HuH-7 (cell line): ENCODE results near the gene TH.
A peak's percentile ranks its signal among the peaks of the same experiment; 100 is the strongest.

Experiments
- DNase-seq: peaks from one replicate; pipeline ENCODE4 v3.0.0; 2011; ENCODE audit warnings: low spot score

Gene TH

DNA sequence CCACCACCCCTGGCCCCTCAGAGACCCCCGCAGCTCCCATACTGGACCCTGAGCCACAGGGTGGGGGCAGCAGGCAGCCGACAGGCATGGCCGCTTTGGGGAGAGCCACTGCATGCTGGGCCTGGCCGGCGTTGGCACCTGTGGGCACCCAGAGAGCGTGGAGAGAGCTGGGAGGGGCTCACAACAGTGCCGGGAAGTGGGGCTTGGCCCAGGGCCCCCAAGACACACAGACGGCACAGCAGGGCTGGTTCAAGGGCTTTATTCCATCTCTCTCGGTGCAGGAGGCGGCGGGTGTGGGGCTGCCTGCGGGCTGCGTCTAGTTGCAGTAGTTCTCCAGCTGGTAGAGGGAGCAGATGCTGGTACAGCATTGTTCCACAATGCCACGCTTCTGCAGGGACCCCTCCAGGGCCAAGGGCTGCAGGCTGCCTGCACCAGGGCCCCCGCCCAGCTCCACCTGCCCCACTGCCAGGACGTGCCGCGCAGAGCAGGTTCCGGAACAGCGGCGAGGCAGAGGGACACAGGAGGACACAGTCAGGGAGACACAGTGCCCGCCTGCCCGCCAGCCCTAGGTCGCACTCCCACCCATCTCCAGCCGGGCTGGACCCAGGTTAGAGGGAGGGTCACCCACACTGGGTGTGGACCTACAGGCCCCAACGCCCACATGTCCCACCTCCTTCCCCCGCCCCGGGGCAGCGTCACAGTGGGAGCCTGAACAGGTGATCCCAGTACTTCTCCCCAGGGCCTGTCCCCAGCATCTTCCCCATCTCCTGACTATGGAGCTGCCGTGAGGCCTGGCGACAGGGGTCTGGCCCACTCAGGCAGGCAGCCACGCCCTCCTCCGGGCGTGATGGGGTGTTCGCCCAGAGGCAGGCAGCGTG, 11.8 kb downstream of the TH start:
- no peak for DNase-seq

DNA sequence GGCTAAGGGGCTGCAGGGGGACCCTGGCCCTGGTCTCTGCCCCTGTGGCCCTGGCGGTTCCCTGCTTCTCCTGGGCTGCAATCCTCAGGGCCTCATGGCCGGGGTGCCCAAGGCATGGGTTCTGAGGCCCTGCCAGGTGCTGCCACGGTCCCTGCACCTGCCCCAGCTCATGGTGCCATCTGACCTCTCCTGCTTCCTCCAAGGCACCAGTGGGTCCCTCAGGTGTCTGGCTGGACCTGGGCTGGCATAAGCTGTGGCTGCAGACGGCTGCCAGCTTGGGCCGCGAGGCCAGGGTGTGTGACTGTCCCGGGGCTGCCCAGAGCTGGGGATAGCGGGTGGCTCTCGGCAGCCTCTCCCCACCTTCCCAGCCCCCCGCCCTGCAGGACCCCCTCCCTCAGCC, 12.6 kb downstream of the TH start:
- DNase-seq: no peak

- DNase-seq: no peak
Measured at GRCh38 chr11:2158296-2158737, 13.3 kb downstream of the TH start.

DNA sequence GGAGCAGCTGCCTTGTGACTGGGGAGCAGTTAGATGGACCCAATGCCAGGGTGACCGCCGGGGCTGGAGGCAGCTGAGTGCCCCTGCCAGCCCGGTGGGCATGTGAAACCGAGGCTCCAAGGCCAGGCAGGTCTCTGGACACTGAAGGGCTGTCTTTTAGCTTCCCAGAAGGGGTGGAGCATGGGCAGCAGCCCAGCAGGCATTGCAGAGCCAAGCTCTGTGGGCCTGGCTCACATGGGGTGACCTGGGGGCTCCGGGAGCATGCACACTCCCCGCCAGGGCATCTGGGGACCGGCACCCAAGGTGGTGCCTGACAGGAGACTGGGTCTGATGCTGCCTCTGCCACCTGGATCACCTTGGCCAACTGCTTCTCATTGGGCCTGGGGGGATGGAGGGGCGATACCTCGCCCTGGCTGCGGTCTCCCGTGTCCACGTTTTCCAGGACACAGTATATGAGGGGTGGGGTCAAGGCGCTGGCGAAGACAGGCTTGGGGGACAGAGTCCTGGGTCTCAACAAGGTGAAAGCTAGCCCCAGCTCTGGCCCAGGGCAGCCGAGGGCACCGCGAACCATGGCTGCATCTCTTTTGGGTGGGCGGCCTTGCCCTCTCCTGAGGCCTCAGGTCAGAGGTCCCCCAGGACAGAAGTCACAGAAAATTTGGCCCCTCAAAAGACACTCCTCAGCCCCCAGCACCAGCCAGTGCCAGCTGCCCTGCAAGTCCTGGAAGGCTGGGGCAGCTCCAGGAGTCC, 14.1 kb downstream of the TH start:
- DNase-seq: no peak

- DNase-seq: peak; percentile 98
Measured at GRCh38 chr11:2156416-2157182, 15.0 kb downstream of the TH start.

- DNase-seq: no peak
Measured at GRCh38 chr11:2155511-2155910, 16.1 kb downstream of the TH start.

GRCh38 chr11:2154889-2155288, 16.7 kb downstream of the TH start:
- DNase-seq: no peak

- no peak for DNase-seq
Measured at GRCh38 chr11:2154195-2154585, 17.4 kb downstream of the TH start.

- DNase-seq: no peak
Measured at GRCh38 chr11:2153581-2154194, 17.9 kb downstream of the TH start.

DNA sequence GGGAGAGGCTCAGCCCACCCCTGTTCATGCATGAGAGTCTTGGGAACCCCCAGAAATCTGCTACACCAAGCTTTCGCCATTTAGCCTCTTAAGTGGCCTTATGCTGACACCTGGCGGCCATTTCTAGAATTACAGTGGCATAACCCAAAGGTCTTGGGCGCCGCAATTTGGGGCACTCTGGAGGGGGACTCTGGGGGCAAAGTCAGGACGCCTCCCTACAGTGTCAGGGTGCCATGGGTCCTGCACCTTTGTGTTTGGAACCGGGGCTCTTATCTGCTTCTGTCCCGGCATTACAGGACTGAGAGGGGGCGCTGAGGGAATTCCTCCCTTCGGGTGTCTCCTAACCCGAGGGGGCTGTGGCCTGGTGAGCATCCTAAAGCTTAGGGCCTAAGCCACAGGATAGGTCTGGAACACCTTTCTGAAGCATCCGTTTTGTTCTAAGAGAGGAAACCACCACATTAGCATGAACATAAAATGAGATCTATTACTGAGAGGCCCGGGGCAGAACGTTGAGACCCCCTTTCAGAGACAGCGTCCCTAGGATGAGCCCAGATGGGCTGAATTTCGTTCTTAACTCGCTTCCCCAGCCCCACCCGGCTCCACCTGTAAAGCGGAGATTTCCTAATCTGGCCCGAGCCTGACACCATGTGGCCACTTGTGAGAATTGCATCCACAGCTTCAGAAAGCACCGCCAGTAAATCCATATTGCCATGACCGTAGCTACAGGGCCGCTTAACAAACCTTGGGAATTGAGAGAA, 19.9 kb downstream of the TH start:
- DNase-seq: peak; percentile 98

GRCh38 chr11:2149864-2150847, 21.5 kb downstream of the TH start:
- DNase-seq: peak; percentile 83

DNA sequence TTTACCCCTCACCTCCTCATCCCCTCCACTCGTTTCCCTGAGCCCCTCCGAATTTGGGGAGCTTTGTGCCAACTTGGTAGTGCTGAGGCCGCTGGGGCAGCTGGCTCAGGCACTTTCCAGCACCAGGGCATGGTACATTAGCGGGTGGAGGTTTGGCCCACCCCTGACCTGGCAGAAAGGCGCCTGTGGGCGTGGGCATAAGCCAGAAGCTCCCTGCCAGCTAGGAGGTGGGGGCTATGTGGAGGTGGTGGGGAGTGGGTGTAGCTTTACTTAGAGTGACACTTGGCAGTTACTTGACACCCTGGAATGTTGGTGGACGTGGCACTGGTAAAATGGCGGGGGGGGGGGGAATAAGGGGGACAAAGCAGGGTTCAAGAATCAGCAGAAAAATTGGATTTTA, 22.2 kb downstream of the TH start:
- no peak for DNase-seq

DNA sequence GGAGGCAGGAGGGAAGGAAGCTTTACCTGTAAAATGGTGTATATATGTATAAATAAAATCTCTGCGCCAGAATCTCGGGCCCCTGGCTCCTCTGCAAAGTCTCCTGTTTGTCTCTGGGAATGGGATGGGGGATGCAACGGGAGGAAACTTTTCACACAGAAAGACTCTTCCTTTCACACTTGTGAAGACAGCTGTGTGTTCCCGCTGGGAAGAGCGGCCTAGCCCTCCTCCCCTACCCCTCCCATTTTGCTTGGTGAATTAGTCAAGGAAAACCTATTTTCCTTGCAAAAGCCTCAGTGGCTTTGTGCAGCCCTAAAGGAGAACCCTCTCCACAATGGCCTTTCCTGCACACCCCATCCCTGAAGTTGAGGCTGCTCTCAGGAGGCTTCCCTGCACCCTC, 23.0 kb downstream of the TH start:
- DNase-seq: no peak

DNA sequence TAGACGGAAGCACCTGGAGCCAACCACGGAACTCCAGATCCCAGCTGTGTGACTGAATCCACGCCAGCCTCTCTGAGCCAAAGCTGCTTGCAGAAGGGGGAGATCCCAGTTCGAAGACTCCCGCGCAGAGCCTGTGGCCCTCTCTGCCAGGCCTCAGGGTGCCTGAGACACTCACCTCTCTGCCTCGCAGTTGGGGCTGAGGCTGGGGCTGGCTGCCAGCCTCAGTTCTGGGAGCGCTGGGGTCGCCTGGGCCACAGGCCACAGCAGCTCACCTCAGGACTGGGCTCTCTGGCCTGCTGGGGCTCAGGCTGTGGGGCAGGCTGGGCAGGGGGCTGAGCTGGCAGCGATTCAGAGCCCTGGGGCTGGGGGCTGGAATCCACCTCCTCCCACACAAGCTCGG, 24.2 kb downstream of the TH start:
- no peak for DNase-seq

- DNase-seq: no peak
Measured at GRCh38 chr11:2146051-2146450, 25.6 kb downstream of the TH start.

GRCh38 chr11:2144544-2145248, 26.9 kb downstream of the TH start:
- no peak for DNase-seq

GRCh38 chr11:2143799-2144543, 27.6 kb downstream of the TH start:
- no peak for DNase-seq

DNA sequence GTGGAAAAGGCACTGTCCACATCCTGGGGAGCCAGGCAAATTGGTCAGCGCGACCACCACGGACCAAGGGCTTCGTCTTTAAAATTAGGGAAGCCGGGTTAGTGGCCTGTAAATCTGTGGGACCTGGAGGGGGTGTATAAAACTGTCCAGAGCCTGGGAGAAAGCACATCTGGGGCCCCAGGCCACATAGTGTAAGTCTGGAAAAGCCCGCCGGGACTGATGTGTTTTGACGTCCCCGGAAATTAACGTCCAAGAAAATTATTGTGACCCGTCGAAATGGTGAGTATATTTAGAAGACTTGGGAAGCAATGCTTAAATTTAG, 28.2 kb downstream of the TH start:
- DNase-seq: no peak

- no peak for DNase-seq
Measured at GRCh38 chr11:2142762-2143202, 28.8 kb downstream of the TH start.
